Measurements from ENCODE around the gene CDH13. TPM values are rescaled to one million over a fixed set of nuclear protein-coding genes. Genes with fewer than 3 reads are reported as not detected.

The CDH13 gene
- total and polyA plus RNA-seq, 2 of the 8 experiments (the other 6 are each of a cell fraction or from before 2014, with no cell fraction given) = 2.3 to 2.4 TPM

GRCh38 chr16:83542491-83542890 is 915.7 kb downstream of the CDH13 start:
- Histone ChIP-seq H4K8ac (ENCODE audit: extremely low read depth, insufficient read depth, low read length) (no peak overlapping the region), H3K36me3 (ENCODE audit: control insufficient read depth in 2 of 4, insufficient read depth in 4 of 4, low read length in 3 of 4) (no peaks in the 10 kb centered on the region), H3K4me1 (replicated peaks in 1 of 4; ENCODE audit: control insufficient read depth in 3 of 4, insufficient read depth in 4 of 4, low read length in 3 of 4) (peaks cover 0 to 3% (median 0%) of the 10 kb centered on the region in 4 experiments; a peak in 1 of 7 replicates), H3K79me1 (ENCODE audit: low read depth, low read length) (no peaks in the 10 kb centered on the region), H3K23me2 (ENCODE audit: low read depth, low read length) (no peaks in the 10 kb centered on the region), H3K4me2 (ENCODE audit: insufficient read depth in 1 of 2, low read depth in 2 of 2, low read length in 2 of 2) (no peak overlapping the region), H3K27ac (ENCODE audit: low read depth, low read length) (no peak overlapping the region), H3K79me2 (ENCODE audit: control insufficient read depth in 1 of 2, insufficient read depth in 2 of 2, low read length in 2 of 2) (no peaks in the 10 kb centered on the region), H3K14ac (ENCODE audit: insufficient read length) (no peak overlapping the region), H2BK15ac (ENCODE audit: low read length) (no peak overlapping the region), H2AFZ (ENCODE audit: low read length) (no peak overlapping the region), H3K27me3 (replicated peaks in 1 of 4; ENCODE audit: control insufficient read depth in 3 of 4, extremely low read depth in 1 of 4, insufficient read depth in 3 of 4, low read length in 3 of 4) (no peaks in the 10 kb centered on the region), H3K9me3 (ENCODE audit: insufficient read depth in 2 of 2, low read depth in 1 of 2, low read length in 1 of 2) (0 out of 4 replicates have a peak, but pooled peaks cover 0 to 3% of the 10 kb centered on the region in 2 experiments), H3K56ac (replicated peaks; ENCODE audit: insufficient read length, low read depth, low read length) (no peak overlapping the region), H4K20me1 (replicated peaks in 1 of 2; ENCODE audit: control insufficient read depth in 1 of 2, insufficient read depth in 2 of 2, low read length in 2 of 2) (no peaks in the 10 kb centered on the region), H3K4ac (replicated peaks; ENCODE audit: insufficient read length, low read depth, low read length) (no peak overlapping the region), H3K4me3 (ENCODE audit: extremely low read depth in 1 of 4, insufficient read depth in 2 of 4, low read depth in 3 of 4, low read length in 4 of 4) (no peak overlapping the region), H4K91ac (replicated peaks; ENCODE audit: insufficient read length, low read length) (no peak overlapping the region), H2BK20ac (ENCODE audit: low read length) (no peak overlapping the region), H4K5ac (ENCODE audit: insufficient read length, low read depth, low read length) (no peak overlapping the region), H2AK5ac (ENCODE audit: low read depth, low read length) (no peak overlapping the region), H2BK5ac (ENCODE audit: low read depth, low read length) (no peak overlapping the region), H3K9ac (replicated peaks in 1 of 4; ENCODE audit: extremely low read depth in 1 of 4, low read depth in 3 of 4, low read length in 3 of 4) (no peak overlapping the region), H2BK12ac (ENCODE audit: low read depth, low read length) (no peak overlapping the region), H3K23ac (ENCODE audit: insufficient read length) (no peak overlapping the region), H3K18ac (ENCODE audit: extremely low read depth, low read length) (no peak overlapping the region), H2BK120ac (replicated peaks; ENCODE audit: low read depth, low read length) (no peak overlapping the region)
- FAIRE-seq (no peak), DNase-seq (ENCODE audit: low read depth in 1 of 2, low spot score in 2 of 2) (no peak)
- CTCF ChIA-PET (ENCODE audit: partially characterized antibody) = no interaction called here
- POLR2A ChIA-PET (ENCODE audit: partially characterized antibody) = no interaction called here
- 81% methylated on average over 5 of the region's 5 CpGs; no CpG with 5 or more reads in 1 of the 2 experiments for WGBS, 2 experiments (ENCODE audit: extremely low coverage in 1 of 2, insufficient coverage in 1 of 2, insufficient read length in 1 of 2, insufficient replicate concordance in 2 of 2, low coverage in 1 of 2, low lambda C conversion rate in 2 of 2, missing lambda C conversion rate in 1 of 2)
- no peak for TF ChIP-seq TBP (IDR thresholded peaks at IDR 0.05; ENCODE audit: low read depth, low read length)
- TF ChIP-seq CHD1 (IDR thresholded peaks at IDR 0.05; ENCODE audit: low read depth, low read length) = no peak
- no peak for TF ChIP-seq NANOG (IDR thresholded peaks at IDR 0.05; ENCODE audit: insufficient read depth, low read depth, low read length, poor library complexity, severe bottlenecking)
- no peak for TF ChIP-seq FOSL1 (IDR thresholded peaks at IDR 0.05; ENCODE audit: insufficient read depth, low read depth, low read length)
- TF ChIP-seq YY1 (IDR thresholded peaks at IDR 0.05; ENCODE audit: low read depth, low read length) = no peak
- TF ChIP-seq USF2 (IDR thresholded peaks at IDR 0.05; ENCODE audit: low read length) = no peak
- TF ChIP-seq JUN (IDR thresholded peaks at IDR 0.05; ENCODE audit: low read depth, low read length) = no peak
- no peak for TF ChIP-seq SP2 (IDR thresholded peaks at IDR 0.05; ENCODE audit: low read length)
- TF ChIP-seq CBX8 (IDR thresholded peaks at IDR 0.05; ENCODE audit: borderline replicate concordance, low read depth, low read length) = no peak
- no peak for TF ChIP-seq HDAC6 (IDR thresholded peaks at IDR 0.05; ENCODE audit: low read depth, low read length)
- TF ChIP-seq BCL11A (IDR thresholded peaks at IDR 0.05; ENCODE audit: low read depth in 2 of 2, low read length in 2 of 2) = no peak
- TF ChIP-seq GABPA (IDR thresholded peaks at IDR 0.05; ENCODE audit: borderline replicate concordance, insufficient read depth, low read length) = no peak
- no peak for TF ChIP-seq RAD21 (IDR thresholded peaks at IDR 0.05 in 1 of 2, conservative IDR thresholded peaks at IDR 0.05 in 1 of 2; ENCODE audit: low read depth in 2 of 2, low read length in 2 of 2)
